A549 (cell line): ENCODE measurements around the gene GPT2. TPM values are rescaled to one million over a fixed set of nuclear protein-coding genes. Genes with fewer than 3 reads are reported as not detected.
A peak's percentile ranks its signal among the peaks of the same experiment; 100 is the strongest.

ENCODE experiments used
- ATAC-seq, 2 experiments: fragments of 200-7000 bp in 1 of 2; fragments of >200 bp in 1 of 2; cut with Nextera tagmentation in 1 of 2; cut with Tn5 transposase in 1 of 2; 3 replicates each; pipeline versions ENCODE4 v1.8.0 to v1.9.1; 2018 to 2020; ENCODE audit warnings: mild to moderate bottlenecking in 1 of 2, moderate library complexity in 1 of 2
- CTCF ChIA-PET: fragments of 300-600 bp; sonication (Branson Sonifier 250); formaldehyde crosslinking; extraction: SDS; loops from one replicate; lab custom pipeline; 2021; ENCODE audit warnings: antibody characterized with exemption, inconsistent platforms; lab: Yijun Ruan, JAX
- POLR2A ChIA-PET: fragments of 350-600 bp; formaldehyde crosslinking; extraction: SDS; loops from one replicate; lab custom pipeline; 2021; ENCODE audit warnings: antibody characterized with exemption, inconsistent platforms; lab: Yijun Ruan, JAX
- DNase-seq, 2 experiments: peaks; one replicate each; pipeline versions ENCODE4 v3.0.0 to v3.0.0-alpha.2; 2011 to 2016; ENCODE audit warnings: low read depth in 1 of 2, low spot score in 1 of 2
- FAIRE-seq: peaks from 2 replicates; lab custom pipeline; 2011; peaks lifted over from hg19 to GRCh38; lab: Jason Lieb, UNC
- H3K27ac ChIP-seq, 2 experiments: fragments of >200 bp; sonication (Bioruptor Twin); formaldehyde crosslinking; 3 replicates each; pipeline ENCODE4 v1.5.1; 2016 to 2017
- H3K4me1 ChIP-seq: fragments of >200 bp; sonication (Bioruptor Twin); formaldehyde crosslinking; 3 replicates; pipeline ENCODE4 v1.6.1; 2016
- H3K4me2 ChIP-seq: fragments of >200 bp; sonication (Bioruptor Twin); formaldehyde crosslinking; 3 replicates; pipeline ENCODE4 v1.6.1; 2016
- H3K4me3 ChIP-seq: fragments of >200 bp; sonication (Bioruptor Twin); formaldehyde crosslinking; 3 replicates; pipeline ENCODE4 v1.5.1; 2016
- H3K9me3 ChIP-seq: fragments of >200 bp; sonication (Bioruptor Twin); formaldehyde crosslinking; 3 replicates; pipeline ENCODE4 v1.6.1; 2016
- ATOH8 ChIP-seq: fragments of 250-450 bp; sonication (Bioruptor Pico); IDR thresholded peaks from 2 replicates; pipeline ENCODE4 v1.5.0; 2020; ENCODE audit warnings: low read depth, mild to moderate bottlenecking, moderate library complexity
- CBX8 ChIP-seq: fragments of 200-600 bp; sonication (generic); IDR thresholded peaks from 2 replicates; pipeline ENCODE4 v1.6.1; 2016
- CEBPB ChIP-seq, 2 experiments: fragments of >200 bp in 1 of 2; sonication (Bioruptor Twin) in 1 of 2; formaldehyde crosslinking in 1 of 2; IDR thresholded peaks; 2 replicates each; pipeline ENCODE4 v1.6.1; 2012 to 2016
- EHF ChIP-seq: fragments of 250-450 bp; sonication (Bioruptor Pico); IDR thresholded peaks from 2 replicates; pipeline ENCODE4 v1.5.0; 2020; ENCODE audit warnings: mild to moderate bottlenecking
- ELK1 ChIP-seq: fragments of 150-350 bp; IDR thresholded peaks from 2 replicates; pipeline ENCODE4 v1.6.1; 2014; ENCODE audit warnings: low read depth, mild to moderate bottlenecking, low read length
- HEYL ChIP-seq: fragments of 250-450 bp; sonication (Bioruptor Pico); IDR thresholded peaks from 2 replicates; pipeline ENCODE4 v1.8.0; 2021; ENCODE audit warnings: mild to moderate bottlenecking, moderate library complexity
- HMGXB4 ChIP-seq: fragments of 250-450 bp; sonication (Bioruptor Pico); IDR thresholded peaks from 2 replicates; pipeline ENCODE4 v1.5.0; 2021; ENCODE audit warnings: mild to moderate bottlenecking, moderate library complexity, borderline replicate concordance
- HOXB13 ChIP-seq: fragments of 250-450 bp; sonication (Bioruptor Pico); IDR thresholded peaks from 2 replicates; pipeline ENCODE4 v1.5.0; 2020; ENCODE audit warnings: low read depth, mild to moderate bottlenecking, moderate library complexity
- JUN ChIP-seq, 2 experiments: fragments of >200 bp; sonication (Bioruptor Twin); formaldehyde crosslinking; IDR thresholded peaks; 2 replicates in 1 of 2; 3 replicates in 1 of 2; pipeline ENCODE4 v1.6.1; 2016 to 2017
- JUNB ChIP-seq: fragments of >200 bp; sonication (Bioruptor Twin); formaldehyde crosslinking; IDR thresholded peaks from 2 replicates; pipeline ENCODE4 v1.6.1; 2016
- MAZ ChIP-seq: fragments of 150-350 bp; IDR thresholded peaks from 2 replicates; pipeline ENCODE4 v1.6.1; 2014; ENCODE audit warnings: antibody characterized with exemption, low read depth, low read length, borderline replicate concordance
- MYC ChIP-seq: IDR thresholded peaks from 2 replicates; pipeline ENCODE4 v1.6.1; 2012; ENCODE audit warnings: mild to moderate bottlenecking, inconsistent platforms, low read length, improper control_type of control experiment, borderline replicate concordance
- NFE2L2 ChIP-seq: fragments of 150-350 bp; conservative IDR thresholded peaks from 2 replicates; pipeline ENCODE4 v1.6.1; 2014; ENCODE audit warnings: low read length
- RAD21 ChIP-seq, 2 experiments: fragments of >200 bp in 1 of 2; sonication (Bioruptor Twin) in 1 of 2; formaldehyde crosslinking in 1 of 2; IDR thresholded peaks in 1 of 2; conservative IDR thresholded peaks in 1 of 2; 2 replicates in 1 of 2; 3 replicates in 1 of 2; pipeline ENCODE4 v1.6.1; 2012 to 2018; ENCODE audit warnings: inconsistent platforms in 1 of 2
- RARB ChIP-seq: fragments of 250-450 bp; sonication (Bioruptor Pico); IDR thresholded peaks from 2 replicates; pipeline ENCODE4 v1.8.0; 2021; ENCODE audit warnings: mild to moderate bottlenecking, moderate library complexity
- RFX5 ChIP-seq: fragments of 450-650 bp; IDR thresholded peaks from 2 replicates; pipeline ENCODE4 v1.7.1; 2014; ENCODE audit warnings: antibody characterized with exemption, mild to moderate bottlenecking, moderate library complexity
- RNF2 ChIP-seq: fragments of 200-600 bp; sonication (generic); IDR thresholded peaks from 2 replicates; pipeline ENCODE4 v1.6.1; 2016; ENCODE audit warnings: low read depth, mild to moderate bottlenecking, antibody characterized with exemption, moderate library complexity, borderline replicate concordance
- SMC3 ChIP-seq: fragments of >200 bp; sonication (Bioruptor Twin); formaldehyde crosslinking; IDR thresholded peaks from 3 replicates; pipeline ENCODE4 v1.6.1; 2018; ENCODE audit warnings: inconsistent platforms
- ZC3H11A ChIP-seq: fragments of 450-650 bp; IDR thresholded peaks from 2 replicates; pipeline ENCODE4 v1.6.1; 2014; ENCODE audit warnings: antibody characterized with exemption, mild to moderate bottlenecking
- ZFP36 ChIP-seq: fragments of 450-650 bp; IDR thresholded peaks from 2 replicates; pipeline ENCODE4 v1.6.1; 2014; ENCODE audit warnings: borderline replicate concordance; ENCODE audit not compliant: partially characterized antibody
- WGBS: methylation state at CpG from one replicate; pipeline ENCODE4 v1.1.6; 2017; ENCODE audit errors: missing lambda C conversion rate; 5-methylcytosine and 5-hydroxymethylcytosine counted together
- polyA plus RNA-seq, 4 experiments: library from polyadenylated mRNA; depleted of rRNA in 3 of 4; stranded (reverse); fragments of >200 nt; fragmentation: RNase III in 1 of 4; extraction: RNeasy Plus Mini Kit Qiagen cat#74134 plus additional on column Dnase treatment in 1 of 4; gene quantifications; 2 replicates in 3 of 4; 3 replicates in 1 of 4; pipeline ENCODE4 v1.2.3, GENCODE V29; 2011 to 2017
- TF ChIP-seq, protein P1 (sequence below): fragments of >200 bp; sonication (Bioruptor Twin); formaldehyde crosslinking; IDR thresholded peaks from 3 replicates; pipeline ENCODE4 v1.5.1; 2016

Gene GPT2
- polyA plus RNA-seq, 2 of the 4 experiments (the other 2 are of a cell fraction) = 8.9 to 15.3 TPM

- FAIRE-seq = peak; percentile 74
- TF ChIP-seq CEBPB (IDR thresholded peaks at IDR 0.05) (no peak), RAD21 (conservative IDR thresholded peaks at IDR 0.05 in 1 of 2, IDR thresholded peaks at IDR 0.05 in 1 of 2) (peak; percentile 87 to 88), SMC3 (peak; percentile 79)
- TF ChIP-seq, protein P1, sequence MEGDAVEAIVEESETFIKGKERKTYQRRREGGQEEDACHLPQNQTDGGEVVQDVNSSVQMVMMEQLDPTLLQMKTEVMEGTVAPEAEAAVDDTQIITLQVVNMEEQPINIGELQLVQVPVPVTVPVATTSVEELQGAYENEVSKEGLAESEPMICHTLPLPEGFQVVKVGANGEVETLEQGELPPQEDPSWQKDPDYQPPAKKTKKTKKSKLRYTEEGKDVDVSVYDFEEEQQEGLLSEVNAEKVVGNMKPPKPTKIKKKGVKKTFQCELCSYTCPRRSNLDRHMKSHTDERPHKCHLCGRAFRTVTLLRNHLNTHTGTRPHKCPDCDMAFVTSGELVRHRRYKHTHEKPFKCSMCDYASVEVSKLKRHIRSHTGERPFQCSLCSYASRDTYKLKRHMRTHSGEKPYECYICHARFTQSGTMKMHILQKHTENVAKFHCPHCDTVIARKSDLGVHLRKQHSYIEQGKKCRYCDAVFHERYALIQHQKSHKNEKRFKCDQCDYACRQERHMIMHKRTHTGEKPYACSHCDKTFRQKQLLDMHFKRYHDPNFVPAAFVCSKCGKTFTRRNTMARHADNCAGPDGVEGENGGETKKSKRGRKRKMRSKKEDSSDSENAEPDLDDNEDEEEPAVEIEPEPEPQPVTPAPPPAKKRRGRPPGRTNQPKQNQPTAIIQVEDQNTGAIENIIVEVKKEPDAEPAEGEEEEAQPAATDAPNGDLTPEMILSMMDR = peak; percentile 79
- ATAC-seq = peak; percentile 90 to 91
- Histone ChIP-seq H3K4me2 (no peak overlapping the region), H3K9me3 (no peaks in the 10 kb centered on the region), H3K27ac (no peak overlapping the region), H3K4me1 (no peaks in the 10 kb centered on the region), H3K4me3 (no peak overlapping the region)
- ChIA-PET CTCF (interaction anchor here (0.8 to 3.2 kb wide), 24 partner anchors 9 to 1682 kb away, joined by 3 to 21 read pairs (median 5); partner anchors contain the start of genes ABCC12, GPT2 and NETO2), POLR2A (no interaction called here)
- WGBS = 69% methylated on average over 7 of the region's 7 CpGs
- DNase-seq = peak; percentile 38 to 55
Measured at GRCh38 chr16:46947900-46948547, 63.9 kb downstream of the GPT2 start.

- 48% methylated on average over 4 of the region's 4 CpGs for WGBS
- Histone ChIP-seq H3K4me1 (no peaks in the 10 kb centered on the region), H3K4me3 (no peak overlapping the region), H3K9me3 (no peaks in the 10 kb centered on the region), H3K27ac (no peak overlapping the region), H3K4me2 (no peak overlapping the region)
- POLR2A ChIA-PET = no interaction called here
- FAIRE-seq (no peak), DNase-seq (no peak), ATAC-seq (0 out of 6 replicates have a peak, but pooled peaks of 1 of the 2 experiments have one; percentile 35)
- CTCF ChIA-PET = interaction anchor here (0.8 to 3.2 kb wide), 23 partner anchors 8 to 1682 kb away, joined by 3 to 21 read pairs (median 5); partner anchors contain the start of genes ABCC12, GPT2 and NETO2
- TF ChIP-seq MYC = no peak
- TF ChIP-seq ZC3H11A = no peak
Measured at GRCh38 chr16:46948548-46949166, 64.5 kb downstream of the GPT2 start.

- peak; percentile 36 for FAIRE-seq
- whole genome bisulfite sequencing = 74% methylated on average over 7 of the region's 7 CpGs
Measured at GRCh38 chr16:46949241-46949892, 65.2 kb downstream of the GPT2 start.

GRCh38 chr16:46950009-46950408 is 65.8 kb downstream of the GPT2 start:
- DNase-seq = no peak
- Histone ChIP-seq H3K4me2 (no peak overlapping the region), H3K4me1 (no peaks in the 10 kb centered on the region), H3K27ac (no peak overlapping the region), H3K9me3 (no peaks in the 10 kb centered on the region), H3K4me3 (no peak overlapping the region)
- ChIA-PET POLR2A (no interaction called here), CTCF (interaction anchor here (0.6 to 1.4 kb wide), 4 partner anchors 16 to 1215 kb away, joined by 3 to 5 read pairs (median 4); no protein-coding TSS in a partner anchor)
- ATAC-seq = no peak
- 32% methylated on average over 1 of the region's 1 CpG for whole genome bisulfite sequencing
- FAIRE-seq = no peak
- TF ChIP-seq CBX8 (no peak), RFX5 (no peak), HMGXB4 (CRISPR knock-in tag) (no peak), HOXB13 (CRISPR knock-in tag) (no peak), MAZ (no peak), RARB (CRISPR knock-in tag) (no peak), JUNB (no peak), RNF2 (no peak), ELK1 (no peak), HEYL (CRISPR knock-in tag) (no peak), ZFP36 (no peak), JUN (IDR thresholded peaks at IDR 0.05) (no peak)

More at GRCh38 chr16:46949241-46949892, 65.2 kb downstream of the GPT2 start:
- Histone ChIP-seq H3K9me3 (no peaks in the 10 kb centered on the region), H3K4me2 (no peak overlapping the region), H3K4me1 (no peaks in the 10 kb centered on the region), H3K4me3 (no peak overlapping the region), H3K27ac (no peak overlapping the region)
- ChIA-PET CTCF (interaction anchor here (0.6 to 3.2 kb wide), 11 partner anchors 10 to 1215 kb away, joined by 3 to 21 read pairs (median 5); partner anchors contain the start of genes GPT2 and NETO2), POLR2A (no interaction called here)
- 0 out of 4 replicates have a peak, but pooled peaks of 1 of the 2 experiments have one; percentile 21 for TF ChIP-seq CEBPB (IDR thresholded peaks at IDR 0.05)
- TF ChIP-seq EHF (CRISPR knock-in tag) = no peak
- TF ChIP-seq NFE2L2 = no peak
- TF ChIP-seq ATOH8 (CRISPR knock-in tag) = no peak
- DNase-seq = no peak
- no peak for ATAC-seq
